Chondrocyte (in vitro differentiated cells): Measurements from ENCODE around the gene P2RX1. TPM values are rescaled to one million over a fixed set of nuclear protein-coding genes. Genes with fewer than 3 reads are reported as not detected.

Experiments used
- DNase-seq: peaks from one replicate; pipeline ENCODE4 v3.0.0; 2021; ENCODE audit warnings: mixed read lengths, low spot score
- H3K27ac Mint-ChIP-seq: one replicate; pipeline ENCODE4 v1.8.0; 2021; ENCODE audit warnings: mild to moderate bottlenecking, moderate library complexity, mixed read lengths; ENCODE audit not compliant: unreplicated experiment
- H3K27me3 Mint-ChIP-seq: 2 replicates; pipeline ENCODE4 v1.8.0; 2021; ENCODE audit warnings: low read depth, mixed read lengths
- H3K36me3 Mint-ChIP-seq: 2 replicates; pipeline ENCODE4 v1.8.0; 2021; ENCODE audit warnings: low read depth, mixed read lengths
- H3K4me1 Mint-ChIP-seq: 2 replicates; pipeline ENCODE4 v1.8.0; 2021; ENCODE audit warnings: low read depth, mild to moderate bottlenecking, mixed read lengths
- H3K4me3 Mint-ChIP-seq: one replicate; pipeline ENCODE4 v1.8.0; 2021; ENCODE audit warnings: mild to moderate bottlenecking, moderate library complexity, mixed read lengths; ENCODE audit not compliant: unreplicated experiment
- H3K9me3 Mint-ChIP-seq: 2 replicates; pipeline ENCODE4 v1.8.0; 2021; ENCODE audit warnings: low read depth, mixed read lengths
- CTCF ChIP-seq: fragments of 200-600 bp; sonication (generic); IDR thresholded peaks from 2 replicates; pipeline ENCODE4 v1.5.0; 2021; ENCODE audit warnings: antibody characterized with exemption, mild to moderate bottlenecking, moderate library complexity
- total RNA-seq: library from RNA; stranded (reverse); gene quantifications from 3 replicates; pipeline ENCODE4 v1.2.1, GENCODE V29; 2021

Gene P2RX1
- total RNA-seq, 1 donor from 2014 or later, result not detected

- H3K36me3 Mint-ChIP-seq, result peaks cover 3% of the 10 kb centered on the region
- no peak for TF ChIP-seq CTCF
- peaks cover 6% of the 10 kb centered on the region for H3K4me1 Mint-ChIP-seq
- peak overlapping the region; percentile 77 for H3K27ac Mint-ChIP-seq
- no peak overlapping the region for H3K4me3 Mint-ChIP-seq
- H3K9me3 Mint-ChIP-seq, result no peaks in the 10 kb centered on the region
- H3K27me3 Mint-ChIP-seq, result no peaks in the 10 kb centered on the region
- no peak for DNase-seq
Measured at GRCh38 chr17:3935825-3936355, 19.6 kb upstream of the P2RX1 start.

- Mint-ChIP-seq H3K36me3 (peaks cover 3% of the 10 kb centered on the region), H3K9me3 (no peaks in the 10 kb centered on the region), H3K4me1 (peaks cover 6% of the 10 kb centered on the region), H3K27me3 (no peaks in the 10 kb centered on the region), H3K27ac (no peak overlapping the region), H3K4me3 (no peak overlapping the region)
- peak; percentile 81 for TF ChIP-seq CTCF
- no peak for DNase-seq
Measured at GRCh38 chr17:3935140-3935542, 18.9 kb upstream of the P2RX1 start.

- H3K4me3 Mint-ChIP-seq, result no peak overlapping the region
- DNase-seq, result no peak
- H3K27ac Mint-ChIP-seq, result no peak overlapping the region
- no peaks in the 10 kb centered on the region for H3K9me3 Mint-ChIP-seq
- no peak for TF ChIP-seq CTCF
- peaks cover 6% of the 10 kb centered on the region for H3K27me3 Mint-ChIP-seq
- no peaks in the 10 kb centered on the region for H3K36me3 Mint-ChIP-seq
- H3K4me1 Mint-ChIP-seq, result peaks cover 15% of the 10 kb centered on the region
Measured at GRCh38 chr17:3929764-3930163, 13.5 kb upstream of the P2RX1 start.

GRCh38 chr17:3929181-3929580, 12.9 kb upstream of the P2RX1 start:
- DNase-seq, result peak; percentile 88
- H3K9me3 Mint-ChIP-seq, result no peaks in the 10 kb centered on the region
- no peak overlapping the region for H3K27ac Mint-ChIP-seq
- peaks cover 15% of the 10 kb centered on the region for H3K4me1 Mint-ChIP-seq
- H3K27me3 Mint-ChIP-seq, result peaks cover 6% of the 10 kb centered on the region
- no peak for TF ChIP-seq CTCF
- H3K36me3 Mint-ChIP-seq, result no peaks in the 10 kb centered on the region
- no peak overlapping the region for H3K4me3 Mint-ChIP-seq

GRCh38 chr17:3928406-3928805, 12.1 kb upstream of the P2RX1 start:
- Mint-ChIP-seq H3K27ac (no peak overlapping the region), H3K4me1 (peaks cover 15% of the 10 kb centered on the region), H3K36me3 (no peaks in the 10 kb centered on the region), H3K9me3 (no peaks in the 10 kb centered on the region), H3K27me3 (peaks cover 8% of the 10 kb centered on the region), H3K4me3 (no peak overlapping the region)
- TF ChIP-seq CTCF, result no peak
- DNase-seq, result no peak
